SH-SY5Y (cell line): ENCODE measurements around the gene FRY.

ENCODE experiments used
- GATA2 ChIP-seq: IDR thresholded peaks from 2 replicates; pipeline ENCODE4 v1.6.1; 2011; ENCODE audit warnings: mild to moderate bottlenecking, low read depth, low read length
- GATA3 ChIP-seq: IDR thresholded peaks from 2 replicates; pipeline ENCODE4 v1.6.1; 2011; ENCODE audit warnings: low read depth, mild to moderate bottlenecking, low read length, moderate library complexity

FRY gene

DNA sequence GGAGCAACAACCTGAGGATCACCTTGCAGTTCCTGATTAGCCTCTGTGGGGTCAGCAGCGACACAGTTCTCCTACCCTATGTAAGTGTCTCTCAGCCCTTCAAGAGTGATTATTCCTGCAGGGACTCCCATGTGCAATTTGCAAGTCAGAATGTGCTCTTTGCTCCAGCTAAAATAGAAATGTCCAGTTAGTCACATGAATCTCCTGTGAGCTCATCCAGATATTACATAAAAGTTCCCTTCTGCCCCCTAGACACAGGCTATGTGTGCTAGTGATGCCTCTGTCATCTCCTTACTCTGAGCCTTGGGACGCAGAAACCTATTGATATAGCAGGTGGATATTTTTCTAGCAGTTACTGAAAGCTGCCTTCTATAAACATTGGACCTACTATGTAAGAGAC is 178.1 kb downstream of the FRY start:
- TF ChIP-seq GATA3 = no peak
- no peak for TF ChIP-seq GATA2

DNA sequence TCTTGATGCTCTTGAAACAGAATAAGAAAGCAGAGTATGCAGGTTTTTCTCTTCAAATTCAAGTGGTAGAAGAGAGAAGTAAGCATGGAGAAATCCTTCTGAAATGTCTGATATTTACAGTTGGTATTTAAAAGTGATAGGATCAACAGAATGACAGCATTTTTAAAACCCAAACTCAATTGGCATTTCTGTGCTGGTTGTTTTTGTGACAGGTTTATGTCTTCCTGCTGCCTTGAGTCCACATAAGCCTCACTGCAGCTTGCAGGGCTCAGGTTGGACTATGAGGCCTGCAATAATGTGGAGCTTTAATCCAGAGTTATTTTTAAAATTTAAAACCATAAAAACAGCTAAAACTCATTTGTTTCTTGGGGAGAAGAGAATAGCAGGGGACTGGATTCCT is 178.5 kb downstream of the FRY start:
- TF ChIP-seq GATA3 (no peak), GATA2 (no peak)

DNA sequence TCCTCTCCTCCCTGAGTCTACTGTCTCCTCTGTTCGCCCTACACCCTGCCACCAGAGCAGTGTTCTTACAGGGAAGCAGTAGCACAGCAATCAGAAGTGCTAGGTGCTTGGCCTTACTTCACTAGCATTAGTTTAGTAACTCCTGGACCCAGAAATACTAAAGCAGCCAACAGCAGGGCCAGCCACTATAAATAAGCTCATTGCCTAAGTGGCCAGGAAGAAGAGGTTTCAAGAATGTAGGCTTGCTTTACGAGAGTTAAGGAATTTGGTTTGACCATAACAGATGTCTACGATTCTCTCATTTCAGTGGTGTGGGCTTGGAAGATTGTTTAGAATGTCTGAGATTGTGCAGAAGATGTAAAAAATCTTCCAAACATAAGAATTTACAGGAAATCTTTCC is 180.2 kb downstream of the FRY start:
- TF ChIP-seq GATA3 (no peak), GATA2 (no peak)

DNA sequence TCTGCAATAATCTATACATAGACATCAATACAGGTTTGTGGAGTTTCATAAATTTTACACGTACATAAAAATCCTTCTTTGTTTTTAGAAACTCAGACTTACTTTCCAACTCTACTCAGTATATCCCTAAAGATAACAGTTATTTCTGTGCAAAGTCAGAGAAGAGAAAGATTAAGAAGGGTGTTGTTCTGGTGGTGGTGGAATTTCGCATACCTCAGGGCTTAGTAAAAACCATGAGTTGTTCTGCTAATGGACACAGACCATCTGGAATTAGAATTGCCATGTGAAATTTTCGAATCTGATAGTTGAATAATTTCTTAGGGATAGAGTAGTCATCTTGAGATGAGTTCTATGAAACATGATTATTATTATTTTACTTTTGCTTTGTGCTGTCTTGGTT is 180.8 kb downstream of the FRY start:
- TF ChIP-seq GATA3 = no peak
- TF ChIP-seq GATA2 = no peak

DNA sequence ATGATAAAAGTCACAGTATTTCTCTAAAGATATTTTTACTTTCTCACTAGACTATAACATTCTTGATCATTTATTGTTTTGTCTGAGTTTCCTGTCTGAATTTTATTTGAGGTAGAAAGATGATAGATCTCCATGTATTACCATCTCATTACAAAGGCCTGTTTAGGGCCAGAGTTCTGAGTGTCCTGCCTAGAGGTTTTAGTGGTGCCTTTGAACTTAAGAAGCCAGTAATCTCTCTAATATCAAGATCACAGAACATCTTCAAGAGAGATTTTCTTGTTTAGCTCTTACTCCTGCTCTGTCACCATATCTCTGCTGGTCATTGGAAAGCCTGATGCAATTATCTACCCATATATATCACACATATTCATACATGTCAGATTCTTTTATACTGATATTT is 182.1 kb downstream of the FRY start:
- TF ChIP-seq GATA2 (no peak), GATA3 (no peak)

DNA sequence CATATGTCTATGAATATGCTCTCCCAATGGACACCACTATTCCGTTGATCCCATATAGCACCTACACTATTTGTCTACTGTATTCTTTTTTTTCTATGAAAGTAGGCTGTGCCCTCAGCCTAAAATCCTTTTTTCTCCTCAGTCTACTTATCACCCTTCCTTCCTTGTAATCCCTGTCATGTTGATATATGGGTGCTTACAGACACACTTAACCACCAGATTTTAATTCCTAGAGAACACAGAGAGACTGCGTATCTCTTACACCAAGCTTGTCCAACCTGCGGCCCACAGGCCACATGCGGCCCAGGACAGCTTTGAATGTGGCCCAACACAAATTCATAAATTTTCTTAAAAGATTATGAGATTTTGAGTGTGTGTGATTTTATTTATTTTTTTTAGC is 182.5 kb downstream of the FRY start:
- TF ChIP-seq GATA2 = no peak
- no peak for TF ChIP-seq GATA3

DNA sequence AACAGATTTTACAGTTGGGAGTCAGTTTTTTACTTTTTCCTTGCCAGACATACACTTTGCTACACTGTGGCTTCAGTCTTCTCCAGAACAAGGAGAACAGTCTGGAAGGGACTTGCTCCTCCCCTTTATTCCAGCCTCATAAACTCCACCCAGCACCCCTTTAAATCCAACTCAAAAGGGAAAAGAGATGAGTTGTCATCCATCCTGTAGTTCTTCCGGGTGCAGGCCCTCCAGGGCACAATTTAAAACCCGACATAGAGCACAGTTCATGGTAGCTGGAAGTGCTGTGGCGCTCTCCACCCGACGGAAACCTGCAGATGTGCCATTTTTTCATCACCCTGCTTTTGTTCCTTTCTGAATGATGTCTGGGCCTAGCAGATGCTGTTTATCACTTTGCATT is 184.7 kb downstream of the FRY start:
- TF ChIP-seq GATA2 = no peak
- no peak for TF ChIP-seq GATA3

DNA sequence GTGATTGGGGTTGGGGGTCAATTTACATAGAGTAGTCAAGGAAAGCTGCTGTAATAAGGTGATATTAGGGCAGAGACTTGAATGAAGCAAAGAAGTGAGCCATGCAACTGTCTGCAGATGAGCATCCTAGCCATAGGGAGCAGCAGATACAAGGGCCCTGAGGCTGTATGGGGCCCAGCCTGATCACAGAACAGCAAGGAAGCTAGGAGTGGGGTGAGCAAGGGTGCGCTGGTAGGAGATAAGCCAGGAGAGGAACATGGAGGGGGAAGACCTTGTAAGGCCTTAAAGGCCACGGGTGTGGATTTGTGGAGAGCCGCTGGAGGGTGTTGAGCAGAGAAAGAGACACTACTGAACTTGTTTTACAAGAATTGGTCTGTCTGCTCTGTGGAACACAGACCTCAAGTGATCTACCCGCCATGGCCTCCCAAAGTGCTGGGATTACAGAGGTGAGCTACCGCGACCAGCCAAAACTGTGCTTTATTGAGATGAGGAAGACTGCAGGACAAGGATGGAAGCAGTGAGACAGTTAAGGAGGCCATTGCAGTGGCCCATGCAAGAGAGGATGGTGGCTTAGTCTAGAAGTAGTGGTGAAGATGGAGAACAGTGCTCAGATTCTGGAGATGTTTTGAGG is 190.6 kb downstream of the FRY start:
- TF ChIP-seq GATA2 (no peak), GATA3 (no peak)

DNA sequence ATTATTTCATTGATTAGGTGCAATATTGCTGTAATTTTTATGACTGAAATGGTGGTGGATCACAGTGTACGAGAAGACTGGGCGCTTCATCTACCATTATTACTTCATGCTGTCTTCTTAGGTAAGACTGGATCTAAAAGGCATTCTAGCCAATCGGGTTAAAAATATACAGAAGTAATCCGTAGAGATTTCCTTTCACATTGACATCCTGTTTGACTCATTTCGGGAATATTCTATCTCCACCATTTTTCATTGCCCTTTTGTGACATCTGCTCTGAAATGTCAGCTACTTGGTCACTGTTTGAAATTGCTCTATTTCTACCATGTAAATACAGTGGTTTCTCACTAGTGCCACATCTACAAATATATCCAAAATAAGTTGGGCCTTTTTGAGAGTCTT is 193.3 kb downstream of the FRY start:
- no peak for TF ChIP-seq GATA3
- no peak for TF ChIP-seq GATA2

DNA sequence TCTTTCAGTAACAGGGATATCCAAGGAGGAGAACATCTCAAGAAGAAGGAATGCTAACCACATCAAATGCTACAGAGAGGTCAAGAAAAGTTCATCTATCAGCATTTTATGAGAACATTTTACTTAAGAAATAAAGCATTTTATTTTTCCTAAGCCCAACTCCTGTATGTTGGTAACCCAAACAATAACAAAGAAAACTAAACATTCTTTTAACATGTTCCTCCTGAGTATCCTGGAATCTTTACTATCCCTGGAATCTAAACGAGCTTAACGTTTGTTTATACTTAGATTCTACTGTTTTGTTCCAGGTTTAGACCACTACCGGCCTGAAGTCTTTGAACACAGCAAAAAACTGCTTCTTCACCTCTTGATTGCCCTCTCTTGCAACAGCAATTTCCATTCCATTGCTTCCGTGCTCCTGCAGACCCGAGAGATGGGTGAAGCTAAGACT is 193.9 kb downstream of the FRY start:
- TF ChIP-seq GATA2 (no peak), GATA3 (no peak)

DNA sequence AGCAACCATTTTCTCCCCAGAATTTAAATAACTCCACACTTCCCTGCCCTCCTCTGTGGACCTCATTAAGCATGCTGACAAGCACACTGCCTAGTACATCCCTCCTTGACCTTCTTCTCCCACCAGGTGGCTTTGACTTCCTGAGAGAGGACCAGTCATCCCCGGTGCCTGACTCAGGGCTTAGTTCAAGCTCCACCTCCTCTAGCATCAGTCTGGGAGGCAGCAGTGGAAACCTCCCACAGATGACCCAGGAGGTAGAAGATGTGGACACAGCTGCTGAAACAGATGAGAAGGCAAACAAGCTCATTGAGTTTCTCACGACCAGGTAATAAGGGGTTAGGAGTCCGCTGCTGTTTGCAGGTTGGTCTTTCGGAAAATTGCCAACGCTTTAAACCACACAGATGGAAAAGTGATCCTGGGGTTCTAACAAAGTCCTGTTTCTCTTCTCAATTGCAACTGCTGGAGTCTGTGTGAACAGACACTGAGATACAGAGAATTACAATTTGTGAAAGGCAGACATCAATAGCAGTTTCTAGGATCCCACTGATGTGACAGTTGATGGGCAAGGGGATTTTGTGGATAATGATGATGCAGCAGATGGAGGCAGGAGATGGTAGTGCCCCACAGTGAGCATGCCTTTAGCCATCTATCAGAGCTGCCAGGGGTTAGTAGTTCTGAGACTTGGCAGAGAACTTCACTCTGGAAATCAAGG is 196.9 kb downstream of the FRY start:
- TF ChIP-seq GATA3 = no peak
- no peak for TF ChIP-seq GATA2

DNA sequence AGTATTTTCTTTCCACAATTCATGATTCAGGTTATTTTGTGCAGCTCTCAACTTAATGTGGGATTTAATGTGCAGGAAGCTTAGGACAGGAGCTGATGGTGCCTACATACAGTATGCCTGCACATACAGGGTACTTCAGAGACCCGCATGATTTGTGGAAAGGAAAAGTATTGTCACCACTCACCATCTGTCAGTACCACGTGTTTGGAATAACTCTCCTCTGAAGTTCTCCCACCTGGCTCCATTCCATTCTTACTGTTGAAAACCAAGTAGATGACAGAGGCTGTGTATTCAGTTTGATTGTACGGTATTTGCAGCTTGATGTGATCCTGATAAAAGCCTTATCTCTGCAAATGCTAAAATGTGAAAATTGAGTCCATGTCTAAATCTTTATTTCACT is 197.9 kb downstream of the FRY start:
- no peak for TF ChIP-seq GATA2
- no peak for TF ChIP-seq GATA3

DNA sequence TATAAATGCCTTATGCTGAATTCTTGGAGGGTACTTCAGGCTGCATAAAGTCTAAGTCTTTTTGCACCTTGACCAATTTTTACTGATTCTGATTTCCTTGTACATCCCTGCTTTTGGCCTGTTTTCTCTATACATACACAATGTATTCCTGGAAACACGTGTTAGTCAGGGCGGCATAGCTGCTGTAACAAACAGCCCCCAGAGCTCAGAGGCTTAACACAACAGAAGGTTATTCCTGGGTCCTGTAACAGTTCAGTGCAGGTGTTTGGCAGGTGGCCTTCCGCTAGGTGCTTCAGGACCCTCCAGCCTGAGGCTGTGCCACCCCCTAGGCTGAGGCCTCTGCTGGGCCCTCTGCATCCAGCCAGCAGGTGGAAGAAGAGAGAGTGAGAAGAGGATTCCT is 200.7 kb downstream of the FRY start:
- no peak for TF ChIP-seq GATA2
- no peak for TF ChIP-seq GATA3

DNA sequence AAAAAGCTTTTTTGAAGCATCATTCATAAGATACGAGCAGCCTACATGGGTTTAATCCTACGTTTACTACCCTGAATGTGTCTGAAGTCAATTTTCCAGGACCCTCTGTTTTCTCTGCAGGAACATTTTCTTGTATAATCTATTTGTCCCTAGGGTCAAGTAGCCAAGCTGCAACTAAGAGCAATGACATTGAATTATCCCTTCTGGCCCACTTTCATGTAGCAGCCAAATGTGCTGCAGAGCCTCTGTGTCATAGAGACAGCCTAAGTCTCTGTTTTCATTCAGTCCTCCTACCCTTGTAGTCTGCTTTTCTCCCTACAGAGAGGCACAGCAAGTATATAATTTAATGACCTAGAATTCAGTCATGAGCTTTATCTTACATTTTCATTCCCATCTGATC is 201.5 kb downstream of the FRY start:
- no peak for TF ChIP-seq GATA3
- TF ChIP-seq GATA2 = no peak

DNA sequence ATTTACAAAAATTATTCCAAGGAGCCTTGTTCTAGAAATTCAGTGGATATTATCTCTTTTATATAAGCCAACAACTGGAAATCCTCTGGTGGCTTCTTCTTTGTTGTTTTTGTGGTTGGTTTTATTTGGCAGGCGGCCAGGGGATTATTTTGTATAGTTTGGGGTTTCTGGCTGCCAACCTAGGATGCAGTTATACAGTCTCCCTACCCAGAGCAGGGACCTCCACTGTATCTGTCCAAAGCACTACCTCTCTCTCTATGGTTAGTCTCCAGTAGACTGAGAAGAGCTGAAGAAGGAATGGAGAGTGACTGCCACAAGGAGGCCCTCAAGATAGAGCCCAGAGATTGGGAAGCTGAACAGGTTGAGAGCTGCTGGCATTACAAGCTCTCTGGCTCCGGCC is 203.3 kb downstream of the FRY start:
- TF ChIP-seq GATA3 (no peak), GATA2 (no peak)

DNA sequence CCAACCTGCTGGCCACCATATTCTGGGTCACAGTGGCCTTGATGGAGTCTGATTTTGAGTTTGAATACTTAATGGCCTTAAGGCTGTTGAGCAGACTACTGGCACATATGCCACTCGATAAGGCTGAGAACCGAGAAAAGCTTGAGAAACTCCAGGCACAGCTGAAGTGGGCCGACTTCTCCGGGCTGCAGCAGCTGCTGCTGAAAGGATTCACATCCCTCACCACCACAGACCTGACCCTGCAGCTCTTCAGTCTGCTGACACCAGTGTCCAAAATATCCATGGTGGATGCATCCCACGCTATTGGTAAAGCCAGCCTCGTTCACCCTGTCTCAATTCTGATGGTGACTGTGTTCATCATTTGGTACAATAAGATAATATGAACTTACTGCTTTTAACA is 206.1 kb downstream of the FRY start:
- TF ChIP-seq GATA3 (no peak), GATA2 (no peak)

DNA sequence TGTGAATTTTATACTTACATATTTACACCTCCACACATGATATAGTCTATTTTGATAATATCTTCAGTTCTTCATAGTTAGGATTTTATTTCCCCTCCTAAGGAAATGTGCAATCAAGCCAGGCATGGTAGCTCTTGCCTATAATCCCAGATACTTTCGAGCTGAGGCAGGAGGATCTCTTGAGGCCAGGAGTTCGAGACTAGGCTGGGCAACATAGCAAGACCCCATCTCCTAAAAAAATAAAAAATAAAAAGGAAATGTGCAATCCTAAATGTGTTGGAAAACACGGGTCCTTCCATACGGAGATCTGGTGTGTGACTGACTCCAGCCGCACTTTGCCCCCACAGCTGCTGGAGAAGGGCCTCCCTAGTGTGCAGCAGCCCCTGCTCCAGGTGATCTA is 212.1 kb downstream of the FRY start:
- no peak for TF ChIP-seq GATA2
- TF ChIP-seq GATA3 = no peak
